Prostate gland (tissue), 2 donors: ENCODE data around the gene AUTS2. TPM values are rescaled to one million over a fixed set of nuclear protein-coding genes. Genes with fewer than 3 reads are reported as not detected.

Experiments used
- DNase-seq: peaks from one replicate; pipeline ENCODE4 v3.0.0-alpha.2; 2019; ENCODE audit warnings: low spot score
- H3K27ac ChIP-seq, 2 donors: fragments of 200-600 bp; sonication (generic); 2 replicates each; pipeline ENCODE4 v1.5.1; 2017 to 2019
- H3K27me3 ChIP-seq: fragments of 200-600 bp; sonication (generic); replicated peaks from 2 replicates; pipeline ENCODE4 v1.5.1; 2019; ENCODE audit not compliant: insufficient read depth
- H3K36me3 ChIP-seq, 2 donors: fragments of 200-600 bp; sonication (generic); 1 replicate in 1 of 2; 2 replicates in 1 of 2; pipeline versions ENCODE4 v1.5.1 to v1.8.1; 2017 to 2019
- H3K4me1 ChIP-seq: fragments of 200-600 bp; sonication (generic); replicated peaks from 2 replicates; pipeline ENCODE4 v1.5.1; 2019
- H3K4me3 ChIP-seq, 2 donors: fragments of 200-600 bp; sonication (generic); 2 replicates each; pipeline ENCODE4 v1.5.1; 2017 to 2019
- H3K9me3 ChIP-seq: fragments of 200-600 bp; sonication (generic); 2 replicates; pipeline ENCODE4 v1.5.1; 2017
- POLR2A ChIP-seq: fragments of 450-650 bp; IDR thresholded peaks from one replicate; pipeline ENCODE4 v1.6.1; 2016; ENCODE audit warnings: antibody characterized with exemption, mild to moderate bottlenecking
- POLR2AphosphoS5 ChIP-seq: sonication (generic); formaldehyde crosslinking; IDR thresholded peaks from one replicate; pipeline ENCODE4 v1.6.1; 2017; ENCODE audit warnings: antibody characterized with exemption
- WGBS: methylation state at CpG from one replicate; pipeline ENCODE4 v1.1.5; 2018; 5-methylcytosine and 5-hydroxymethylcytosine counted together
- intact Hi-C: fragments of 100-400 bp; cut with DNase I; formaldehyde crosslinking; loops from one replicate; pipeline ENCODE4 v1.14.2; 2022
- total RNA-seq, 2 donors: library from RNA; depleted of rRNA; stranded (reverse); fragments of >200 nt; gene quantifications; one replicate each; pipeline ENCODE4 v1.1.0, GENCODE V29; 2016
- TF ChIP-seq, protein P1 (sequence below), 4 experiments: fragments of 200-600 bp in 2 of 4; fragments of 450-650 bp in 2 of 4; sonication (generic) in 2 of 4; IDR thresholded peaks; 1 replicate in 3 of 4; 2 replicates in 1 of 4; pipeline ENCODE4 v1.5.1; 2016 to 2019; ENCODE audit warnings: antibody characterized with exemption in 4 of 4, mild to moderate bottlenecking in 2 of 4, moderate library complexity in 2 of 4

The AUTS2 gene
- total RNA-seq, 2 donors from 2014 or later, result 25.0 to 55.2 TPM

GRCh38 chr7:69803699-69804516 is 205.6 kb downstream of the AUTS2 start:
- TF ChIP-seq POLR2A (no peak), POLR2AphosphoS5 (no peak)
- TF ChIP-seq, protein P1, sequence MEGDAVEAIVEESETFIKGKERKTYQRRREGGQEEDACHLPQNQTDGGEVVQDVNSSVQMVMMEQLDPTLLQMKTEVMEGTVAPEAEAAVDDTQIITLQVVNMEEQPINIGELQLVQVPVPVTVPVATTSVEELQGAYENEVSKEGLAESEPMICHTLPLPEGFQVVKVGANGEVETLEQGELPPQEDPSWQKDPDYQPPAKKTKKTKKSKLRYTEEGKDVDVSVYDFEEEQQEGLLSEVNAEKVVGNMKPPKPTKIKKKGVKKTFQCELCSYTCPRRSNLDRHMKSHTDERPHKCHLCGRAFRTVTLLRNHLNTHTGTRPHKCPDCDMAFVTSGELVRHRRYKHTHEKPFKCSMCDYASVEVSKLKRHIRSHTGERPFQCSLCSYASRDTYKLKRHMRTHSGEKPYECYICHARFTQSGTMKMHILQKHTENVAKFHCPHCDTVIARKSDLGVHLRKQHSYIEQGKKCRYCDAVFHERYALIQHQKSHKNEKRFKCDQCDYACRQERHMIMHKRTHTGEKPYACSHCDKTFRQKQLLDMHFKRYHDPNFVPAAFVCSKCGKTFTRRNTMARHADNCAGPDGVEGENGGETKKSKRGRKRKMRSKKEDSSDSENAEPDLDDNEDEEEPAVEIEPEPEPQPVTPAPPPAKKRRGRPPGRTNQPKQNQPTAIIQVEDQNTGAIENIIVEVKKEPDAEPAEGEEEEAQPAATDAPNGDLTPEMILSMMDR (IDR thresholded peaks at IDR 0.05), result no peak
- Histone ChIP-seq H3K27me3 (no peaks in the 10 kb centered on the region), H3K9me3 (no peaks in the 10 kb centered on the region), H3K36me3 (no peaks in the 10 kb centered on the region), H3K4me1 (no peaks in the 10 kb centered on the region), H3K4me3 (no peak overlapping the region), H3K27ac (no peak overlapping the region)
- DNase-seq, result no peak
- intact Hi-C loops, result no loop called here
- whole genome bisulfite sequencing, result 97% methylated on average over 5 of the region's 5 CpGs

DNA sequence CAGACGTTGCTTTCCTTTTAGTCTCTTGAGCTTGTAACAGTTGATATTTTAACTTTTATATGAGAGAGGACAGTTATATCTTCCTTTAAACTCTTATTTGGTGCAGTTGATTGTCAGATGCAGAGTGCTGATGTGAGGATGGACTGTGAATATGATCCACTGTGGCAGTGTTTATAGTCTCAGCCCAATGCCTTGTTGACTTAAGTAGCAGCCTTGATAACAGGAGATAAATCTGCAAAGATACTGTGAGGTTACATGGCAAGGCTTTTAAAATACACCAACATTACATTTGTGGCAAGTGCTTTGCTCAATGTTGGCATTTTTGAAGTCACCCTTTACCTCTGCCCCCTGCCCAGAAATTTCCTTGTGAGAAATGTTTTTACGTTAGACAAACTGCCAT is 206.7 kb downstream of the AUTS2 start:
- Histone ChIP-seq H3K4me3 (no peak overlapping the region), H3K4me1 (no peaks in the 10 kb centered on the region)

GRCh38 chr7:69808391-69808790 is 210.1 kb downstream of the AUTS2 start:
- 90% methylated on average over 1 of the region's 1 CpG for whole genome bisulfite sequencing

More for the DNA sequence above, 206.7 kb downstream of the AUTS2 start:
- H3K27ac ChIP-seq, result no peak overlapping the region
- WGBS, result 45% methylated on average over 2 of the region's 2 CpGs
- DNase-seq, result no peak
- no peaks in the 10 kb centered on the region for H3K27me3 ChIP-seq
- intact Hi-C loops, result no loop called here
- H3K36me3 ChIP-seq, result no peaks in the 10 kb centered on the region
- TF ChIP-seq, protein P1 (IDR thresholded peaks at IDR 0.05), result no peak
- H3K9me3 ChIP-seq, result no peaks in the 10 kb centered on the region

GRCh38 chr7:69811476-69812308 is 213.4 kb downstream of the AUTS2 start:
- Histone ChIP-seq H3K4me3 (no peak overlapping the region), H3K27me3 (no peaks in the 10 kb centered on the region)
- intact Hi-C loops, result no loop called here

More at GRCh38 chr7:69808391-69808790, 210.1 kb downstream of the AUTS2 start:
- no peaks in the 10 kb centered on the region for H3K27me3 ChIP-seq
- DNase-seq, result no peak
- TF ChIP-seq, protein P1 (IDR thresholded peaks at IDR 0.05), result no peak
- TF ChIP-seq POLR2A, result no peak
- TF ChIP-seq POLR2AphosphoS5, result no peak
- intact Hi-C loops, result no loop called here
- H3K36me3 ChIP-seq, result no peaks in the 10 kb centered on the region
- H3K9me3 ChIP-seq, result no peaks in the 10 kb centered on the region
- no peak overlapping the region for H3K4me3 ChIP-seq
- no peak overlapping the region for H3K27ac ChIP-seq
- no peaks in the 10 kb centered on the region for H3K4me1 ChIP-seq

More at GRCh38 chr7:69811476-69812308, 213.4 kb downstream of the AUTS2 start:
- Histone ChIP-seq H3K4me1 (no peaks in the 10 kb centered on the region), H3K9me3 (no peaks in the 10 kb centered on the region), H3K27ac (no peak overlapping the region), H3K36me3 (no peaks in the 10 kb centered on the region)
- no peak for DNase-seq
- 91% methylated on average over 7 of the region's 7 CpGs for WGBS
- TF ChIP-seq POLR2AphosphoS5, result no peak
- TF ChIP-seq, protein P1 (IDR thresholded peaks at IDR 0.05), result no peak
- no peak for TF ChIP-seq POLR2A
